Karpas-422 (cell line): Measurements from ENCODE around the gene NIPBL. TPM values are rescaled to one million over a fixed set of nuclear protein-coding genes. Genes with fewer than 3 reads are reported as not detected.

ENCODE experiments used
- DNase-seq: peaks from one replicate; pipeline ENCODE4 v3.0.0-alpha.2; 2015
- H2AFZ ChIP-seq: fragments of 200-600 bp; sonication (generic); 2 replicates; pipeline ENCODE4 v1.6.1; 2014; ENCODE audit warnings: antibody characterized with exemption, low read length, mixed read lengths
- H3K27ac ChIP-seq: fragments of 200-600 bp; sonication (generic); 2 replicates; pipeline ENCODE4 v1.5.1; 2014; ENCODE audit warnings: mild to moderate bottlenecking, low read length, moderate library complexity
- H3K27me3 ChIP-seq: fragments of 200-600 bp; sonication (generic); 2 replicates; pipeline ENCODE4 v1.6.1; 2014; ENCODE audit warnings: low read length, mixed read lengths
- H3K36me3 ChIP-seq: fragments of 200-600 bp; sonication (generic); 2 replicates; pipeline ENCODE4 v1.6.1; 2014; ENCODE audit warnings: low read length, mixed read lengths; ENCODE audit not compliant: insufficient read depth
- H3K4me1 ChIP-seq: fragments of 200-600 bp; sonication (generic); 2 replicates; pipeline ENCODE4 v1.6.1; 2014; ENCODE audit warnings: mild to moderate bottlenecking, low read length, mixed read lengths
- H3K4me2 ChIP-seq: fragments of 200-600 bp; sonication (generic); 2 replicates; pipeline ENCODE4 v1.6.1; 2014; ENCODE audit warnings: low read length, low read depth, mild to moderate bottlenecking; ENCODE audit not compliant: poor library complexity, severe bottlenecking
- H3K4me3 ChIP-seq: fragments of 200-600 bp; sonication (generic); 2 replicates; pipeline ENCODE4 v1.5.1; 2014; ENCODE audit warnings: mild to moderate bottlenecking, antibody characterized with exemption, low read length, mixed read lengths
- H3K79me2 ChIP-seq: fragments of 200-600 bp; sonication (generic); 2 replicates; pipeline ENCODE4 v1.6.1; 2014; ENCODE audit warnings: mild to moderate bottlenecking, low read length, mixed read lengths
- H3K9ac ChIP-seq: fragments of 200-600 bp; sonication (generic); 2 replicates; pipeline ENCODE4 v1.6.0; 2014; ENCODE audit warnings: low read length
- H3K9me2 ChIP-seq: fragments of 200-600 bp; sonication (generic), shearing (Covaris generic); replicated peaks from 2 replicates; pipeline ENCODE4 v1.6.0; 2014; ENCODE audit warnings: mild to moderate bottlenecking, low read length, moderate library complexity; ENCODE audit not compliant: insufficient read depth
- H3K9me3 ChIP-seq: fragments of 300-700, 200-600 bp; sonication (generic); 2 replicates; pipeline ENCODE4 v1.6.1; 2014; ENCODE audit warnings: low read length, mixed read lengths
- H4K20me1 ChIP-seq: fragments of 200-600 bp; sonication (generic); 2 replicates; pipeline ENCODE4 v1.6.1; 2014; ENCODE audit warnings: mild to moderate bottlenecking, antibody characterized with exemption, low read length, low read depth; ENCODE audit not compliant: insufficient read depth
- total RNA-seq: library from RNA; depleted of rRNA; stranded (reverse); fragments of >200 nt; shearing (Covaris generic); gene quantifications from 2 replicates; pipeline ENCODE4 v1.2.3, GENCODE V29; 2014; ENCODE audit warnings: low replicate concordance

The NIPBL gene
- total RNA-seq, 1 experiment from 2014 or later: 65.9 TPM

- Histone ChIP-seq H3K4me3 (no peak overlapping the region), H3K36me3 (no peaks in the 10 kb centered on the region), H3K9ac (no peak overlapping the region), H3K27ac (no peak overlapping the region), H2AFZ (no peak overlapping the region), H4K20me1 (no peaks in the 10 kb centered on the region), H3K27me3 (no peaks in the 10 kb centered on the region), H3K9me3 (no peaks in the 10 kb centered on the region), H3K4me2 (no peak overlapping the region), H3K9me2 (no peaks in the 10 kb centered on the region), H3K79me2 (peaks cover 100% of the 10 kb centered on the region), H3K4me1 (peaks cover 73% of the 10 kb centered on the region)
- no peak for DNase-seq
Observed at GRCh38 chr5:36948041-36948440, 71.5 kb downstream of the NIPBL start.

DNA sequence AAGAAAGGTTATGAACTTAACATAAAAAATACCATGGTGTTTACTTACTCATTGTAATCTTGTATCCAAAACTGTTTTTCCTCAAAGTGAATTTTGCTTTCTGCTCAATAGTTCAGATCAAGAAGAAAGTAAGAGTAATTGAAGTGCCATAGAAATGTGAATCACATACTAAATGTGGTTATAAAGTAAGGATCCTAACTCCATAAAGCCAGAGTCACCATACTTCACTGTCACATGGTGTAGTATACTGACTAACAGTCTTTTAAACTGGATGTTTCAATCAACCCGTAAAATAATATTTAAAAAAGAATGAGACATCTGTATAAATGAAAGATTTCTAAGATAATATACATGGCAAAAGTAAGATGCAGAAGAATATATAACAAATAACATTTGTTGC, 72.1 kb downstream of the NIPBL start:
- Histone ChIP-seq H3K36me3 (no peaks in the 10 kb centered on the region), H3K4me2 (no peak overlapping the region), H3K27ac (no peak overlapping the region; the same call in 1 of the 2 replicates), H4K20me1 (no peaks in the 10 kb centered on the region), H3K9me3 (no peaks in the 10 kb centered on the region), H3K9me2 (no peaks in the 10 kb centered on the region), H3K9ac (no peak overlapping the region), H2AFZ (no peak overlapping the region), H3K27me3 (no peaks in the 10 kb centered on the region), H3K4me3 (no peak overlapping the region), H3K79me2 (peaks cover 100% of the 10 kb centered on the region), H3K4me1 (peaks cover 78% of the 10 kb centered on the region)
- DNase-seq: no peak

GRCh38 chr5:36949593-36949992, 73.0 kb downstream of the NIPBL start:
- Histone ChIP-seq H3K4me2 (no peak overlapping the region), H3K9me3 (no peaks in the 10 kb centered on the region), H3K36me3 (peaks cover 5% of the 10 kb centered on the region; the same call in 1 of the 2 replicates), H3K4me3 (no peak overlapping the region), H3K4me1 (peaks cover 78% of the 10 kb centered on the region), H4K20me1 (no peaks in the 10 kb centered on the region), H3K9me2 (no peaks in the 10 kb centered on the region), H3K27ac (peak overlapping the region; percentile 14; the same call in 1 of the 2 replicates), H3K79me2 (peaks cover 100% of the 10 kb centered on the region), H3K9ac (no peak overlapping the region), H2AFZ (no peak overlapping the region), H3K27me3 (no peaks in the 10 kb centered on the region)
- no peak for DNase-seq

DNA sequence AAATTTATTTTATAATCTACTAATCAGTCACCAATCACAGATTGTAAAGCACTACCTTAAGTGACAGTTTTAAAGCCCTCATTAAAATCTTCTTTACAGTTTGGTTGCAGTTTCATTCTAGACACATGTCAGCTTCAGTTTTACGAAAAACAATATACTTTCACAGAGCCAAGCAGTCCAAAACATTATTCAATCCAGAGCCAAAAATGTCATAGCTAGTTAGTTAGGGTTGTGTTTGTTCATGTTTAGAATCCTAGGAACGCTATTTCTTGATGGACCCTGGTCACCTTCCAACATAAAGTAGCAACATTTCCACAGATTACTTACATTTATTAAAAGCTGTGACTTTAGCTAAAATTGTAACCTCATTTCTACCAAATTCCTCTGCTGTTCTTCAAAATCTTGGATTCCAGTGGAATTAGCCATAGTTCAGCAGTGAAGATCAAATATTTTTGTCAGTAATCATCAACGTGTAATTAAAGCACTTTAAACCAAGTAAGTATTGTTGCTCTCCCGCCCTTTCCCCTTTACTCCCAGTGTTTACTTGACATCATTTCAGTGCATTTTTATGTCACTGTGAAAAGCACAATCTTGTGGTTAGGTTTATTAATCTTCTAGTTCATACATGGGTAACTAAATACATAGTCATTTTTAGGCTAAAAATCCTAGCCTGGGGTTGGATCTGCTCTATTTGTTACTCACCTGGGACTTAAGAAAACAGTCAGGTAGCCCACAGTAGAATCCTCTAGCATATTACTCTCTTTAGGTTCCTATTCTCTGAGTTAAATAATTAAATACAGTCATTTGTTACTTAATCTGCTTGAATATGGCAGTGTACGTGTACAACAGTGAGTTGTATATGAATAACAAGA, 74.3 kb downstream of the NIPBL start:
- Histone ChIP-seq H3K4me2 (peak overlapping the region; percentile 24), H3K36me3 (peaks cover 16% of the 10 kb centered on the region; the same call in 1 of the 2 replicates), H3K27me3 (no peaks in the 10 kb centered on the region), H4K20me1 (no peaks in the 10 kb centered on the region), H3K27ac (peak overlapping the region; percentile 50; the same call in 1 of the 2 replicates), H3K79me2 (peaks cover 100% of the 10 kb centered on the region), H3K9ac (no peak overlapping the region), H3K4me3 (no peak overlapping the region), H3K4me1 (peaks cover 68% of the 10 kb centered on the region), H3K9me2 (no peaks in the 10 kb centered on the region), H2AFZ (no peak overlapping the region), H3K9me3 (no peaks in the 10 kb centered on the region)
- DNase-seq: no peak

GRCh38 chr5:36953043-36953442, 76.5 kb downstream of the NIPBL start:
- no peaks in the 10 kb centered on the region for H4K20me1 ChIP-seq
- H3K36me3 ChIP-seq: peaks cover 23% of the 10 kb centered on the region; the same call in 1 of the 2 replicates
- H3K9me3 ChIP-seq: no peaks in the 10 kb centered on the region
- H3K27me3 ChIP-seq: no peaks in the 10 kb centered on the region
- no peak overlapping the region for H3K27ac ChIP-seq
- no peak overlapping the region for H3K4me2 ChIP-seq
- peaks cover 49% of the 10 kb centered on the region for H3K4me1 ChIP-seq
- no peaks in the 10 kb centered on the region for H3K9me2 ChIP-seq
- H3K4me3 ChIP-seq: no peak overlapping the region
- peaks cover 91% of the 10 kb centered on the region for H3K79me2 ChIP-seq
- H2AFZ ChIP-seq: no peak overlapping the region
- no peak overlapping the region for H3K9ac ChIP-seq
- DNase-seq: no peak

DNA sequence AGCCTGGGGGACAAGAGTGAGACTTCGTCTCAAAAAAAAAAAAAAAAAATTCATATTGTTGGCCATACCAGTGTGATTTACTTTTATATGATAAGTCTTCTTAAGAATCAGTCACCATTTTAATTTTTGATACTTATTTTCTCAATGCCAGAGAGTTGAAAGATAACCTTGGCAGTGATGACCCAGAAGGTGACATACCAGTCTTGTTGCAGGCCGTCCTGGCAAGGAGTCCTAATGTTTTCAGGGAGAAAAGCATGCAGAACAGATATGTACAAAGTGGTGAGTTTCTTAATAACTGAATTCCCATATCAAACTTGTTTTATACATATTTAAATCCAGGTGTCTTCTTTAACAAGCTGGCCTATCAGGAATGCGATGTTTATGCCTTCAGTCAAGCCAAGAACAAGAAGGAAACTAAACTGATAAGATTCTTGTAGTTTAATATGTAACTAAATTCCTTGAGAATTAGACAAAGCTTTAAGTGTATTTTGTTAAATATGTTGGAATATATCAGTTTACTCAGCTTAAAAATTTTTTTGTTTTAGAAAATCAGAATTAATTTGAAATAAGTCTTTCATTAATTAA, 81.5 kb downstream of the NIPBL start:
- H3K9me2 ChIP-seq: no peaks in the 10 kb centered on the region
- peaks cover 5% of the 10 kb centered on the region for H3K4me1 ChIP-seq
- no peak overlapping the region for H3K27ac ChIP-seq
- H3K9me3 ChIP-seq: no peaks in the 10 kb centered on the region
- H2AFZ ChIP-seq: no peak overlapping the region
- H3K4me2 ChIP-seq: no peak overlapping the region
- H4K20me1 ChIP-seq: no peaks in the 10 kb centered on the region
- no peak overlapping the region for H3K9ac ChIP-seq
- peaks cover 53% of the 10 kb centered on the region for H3K36me3 ChIP-seq
- H3K79me2 ChIP-seq: peaks cover 68% of the 10 kb centered on the region
- H3K27me3 ChIP-seq: no peaks in the 10 kb centered on the region
- no peak overlapping the region for H3K4me3 ChIP-seq
- DNase-seq: no peak

DNA sequence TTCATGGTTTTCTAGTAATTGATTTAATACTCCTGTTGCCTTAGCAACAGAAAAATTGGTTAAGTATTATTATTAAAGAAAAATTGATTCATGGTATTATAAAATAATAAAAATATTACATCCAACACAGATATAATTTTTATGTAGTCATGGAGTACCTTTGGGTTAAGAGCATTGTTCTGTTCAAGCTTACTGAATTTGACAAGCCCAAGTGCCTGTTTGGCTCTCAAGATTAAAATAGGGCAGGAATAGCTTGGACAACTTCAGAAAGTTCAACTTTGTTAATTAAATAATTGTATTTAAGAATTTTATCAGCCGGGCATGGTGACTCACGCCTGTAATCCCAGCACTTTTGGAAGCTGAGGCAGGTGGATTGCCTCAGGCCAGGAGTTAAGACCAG, 82.0 kb downstream of the NIPBL start:
- Histone ChIP-seq H3K79me2 (peaks cover 66% of the 10 kb centered on the region), H3K36me3 (peaks cover 57% of the 10 kb centered on the region)

GRCh38 chr5:36965179-36965578, 88.6 kb downstream of the NIPBL start:
- Histone ChIP-seq H3K9me2 (no peaks in the 10 kb centered on the region), H4K20me1 (no peaks in the 10 kb centered on the region), H3K36me3 (peaks cover 48% of the 10 kb centered on the region), H3K4me2 (no peak overlapping the region), H2AFZ (no peak overlapping the region), H3K79me2 (peaks cover 50% of the 10 kb centered on the region), H3K9ac (no peak overlapping the region), H3K9me3 (no peaks in the 10 kb centered on the region; the same call in 1 of the 2 replicates), H3K27me3 (no peaks in the 10 kb centered on the region), H3K4me3 (no peak overlapping the region), H3K27ac (no peak overlapping the region), H3K4me1 (no peaks in the 10 kb centered on the region)
- DNase-seq: no peak

More for the DNA sequence above, 82.0 kb downstream of the NIPBL start:
- no peaks in the 10 kb centered on the region for H4K20me1 ChIP-seq
- H3K9me2 ChIP-seq: no peaks in the 10 kb centered on the region
- H3K4me2 ChIP-seq: no peak overlapping the region
- no peak overlapping the region for H3K27ac ChIP-seq
- no peak overlapping the region for H2AFZ ChIP-seq
- no peaks in the 10 kb centered on the region for H3K27me3 ChIP-seq
- no peak overlapping the region for H3K4me3 ChIP-seq
- H3K4me1 ChIP-seq: no peaks in the 10 kb centered on the region; the same call in 1 of the 2 replicates
- no peak for DNase-seq
- no peak overlapping the region for H3K9ac ChIP-seq
- no peaks in the 10 kb centered on the region for H3K9me3 ChIP-seq
